ENCODE results near the gene PVRIG. TPM values are rescaled to one million over a fixed set of nuclear protein-coding genes. Genes with fewer than 3 reads are reported as not detected.
A peak's percentile ranks its signal among the peaks of the same experiment; 100 is the strongest.
"Not testable (repeated sequence)": the region's sequence is repeated elsewhere in the genome, so short reads cannot be mapped to it uniquely, and the experiment has no call there.

Gene PVRIG
- total and polyA plus RNA-seq, 2 donors, result 30.7 to 52.3 TPM

DNA sequence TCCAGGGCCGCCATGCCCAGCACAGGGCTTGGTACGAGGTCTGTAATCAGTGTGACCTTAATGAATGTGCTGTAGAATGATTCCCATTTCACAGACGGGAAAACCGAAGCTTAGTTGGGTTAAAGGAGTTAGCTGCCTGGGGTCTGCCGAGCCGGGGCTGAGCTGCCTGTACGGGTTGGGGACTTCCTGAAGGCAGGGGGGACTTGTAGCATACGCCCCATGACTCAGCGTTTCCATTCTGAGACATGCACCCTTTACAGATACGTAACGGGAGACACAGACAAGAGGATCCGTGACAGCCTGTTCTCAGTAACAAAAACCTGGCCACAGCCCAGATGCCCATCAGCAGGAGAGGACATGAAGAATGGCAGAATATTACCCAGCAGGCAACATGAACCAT, 23.6 kb downstream of the PVRIG start:
- DNase-seq (ENCODE audit: low read depth in 6 of 9, low spot score in 9 of 9), result peak in 4 of 9 donors; percentile 35 to 65 (median 50)
- H3K4me1 ChIP-seq (ENCODE audit: control insufficient read depth in 2 of 2, insufficient read depth in 2 of 2, low read length in 2 of 2), result peaks cover 2 to 21% of the 10 kb centered on the region in 2 donors
- not testable (repeated sequence) for H3K9me3 ChIP-seq (ENCODE audit: control insufficient read depth in 2 of 2, insufficient read depth in 1 of 2, low read length in 1 of 2); H3K4me3 ChIP-seq (ENCODE audit: low read length in 2 of 2); H3K36me3 ChIP-seq (ENCODE audit: control insufficient read depth in 2 of 2, insufficient read depth in 2 of 2, low read length in 1 of 2); H3K27ac ChIP-seq (ENCODE audit: low read depth in 1 of 2, low read length in 1 of 2); H3K27me3 ChIP-seq (ENCODE audit: control insufficient read depth in 2 of 2, insufficient read depth in 1 of 2, low read length in 1 of 2)
- WGBS, result 45% methylated on average over 11 of the region's 12 CpGs

DNA sequence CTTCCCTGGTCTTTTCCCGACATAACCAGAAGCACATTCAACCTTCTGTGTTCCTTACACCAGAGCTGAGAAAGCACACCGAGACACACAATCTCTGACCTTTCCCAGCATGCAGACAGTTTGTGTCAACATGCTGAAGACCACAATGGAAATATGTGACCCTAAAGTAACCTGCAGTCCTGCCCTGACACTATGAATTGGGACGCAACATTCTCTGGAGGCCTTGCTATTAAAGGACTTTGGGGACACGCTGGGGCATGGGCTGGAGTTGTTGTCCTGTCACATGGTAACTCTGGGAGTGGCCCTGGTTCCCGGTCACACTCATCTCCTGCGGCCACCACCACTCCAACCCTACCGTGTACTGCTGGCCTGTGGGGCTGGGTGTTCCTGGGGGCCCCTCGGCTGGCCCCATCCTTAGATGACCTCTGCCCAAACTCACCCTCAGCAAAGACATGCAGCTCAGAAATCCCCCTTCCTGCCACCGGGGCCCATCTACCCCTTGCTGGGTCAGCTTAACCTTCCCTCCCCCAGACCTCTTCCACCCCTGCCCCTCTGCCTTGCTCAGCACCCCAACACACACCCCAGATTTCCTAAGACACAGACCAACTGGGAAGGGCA, 25.3 kb downstream of the PVRIG start:
- WGBS, result 95% methylated on average over 9 of the region's 9 CpGs
- not testable (repeated sequence) for DNase-seq (ENCODE audit: low read depth in 6 of 9, low spot score in 9 of 9); H3K27ac ChIP-seq (ENCODE audit: low read depth in 1 of 2, low read length in 1 of 2); H3K4me3 ChIP-seq (ENCODE audit: low read length in 2 of 2); H3K9me3 ChIP-seq (ENCODE audit: control insufficient read depth in 2 of 2, insufficient read depth in 1 of 2, low read length in 1 of 2); H3K27me3 ChIP-seq (ENCODE audit: control insufficient read depth in 2 of 2, insufficient read depth in 1 of 2, low read length in 1 of 2); H3K36me3 ChIP-seq (ENCODE audit: control insufficient read depth in 2 of 2, insufficient read depth in 2 of 2, low read length in 1 of 2)
- H3K4me1 ChIP-seq (ENCODE audit: control insufficient read depth in 2 of 2, insufficient read depth in 2 of 2, low read length in 2 of 2), result peaks cover under 1 to 16% of the 10 kb centered on the region in 2 donors

DNA sequence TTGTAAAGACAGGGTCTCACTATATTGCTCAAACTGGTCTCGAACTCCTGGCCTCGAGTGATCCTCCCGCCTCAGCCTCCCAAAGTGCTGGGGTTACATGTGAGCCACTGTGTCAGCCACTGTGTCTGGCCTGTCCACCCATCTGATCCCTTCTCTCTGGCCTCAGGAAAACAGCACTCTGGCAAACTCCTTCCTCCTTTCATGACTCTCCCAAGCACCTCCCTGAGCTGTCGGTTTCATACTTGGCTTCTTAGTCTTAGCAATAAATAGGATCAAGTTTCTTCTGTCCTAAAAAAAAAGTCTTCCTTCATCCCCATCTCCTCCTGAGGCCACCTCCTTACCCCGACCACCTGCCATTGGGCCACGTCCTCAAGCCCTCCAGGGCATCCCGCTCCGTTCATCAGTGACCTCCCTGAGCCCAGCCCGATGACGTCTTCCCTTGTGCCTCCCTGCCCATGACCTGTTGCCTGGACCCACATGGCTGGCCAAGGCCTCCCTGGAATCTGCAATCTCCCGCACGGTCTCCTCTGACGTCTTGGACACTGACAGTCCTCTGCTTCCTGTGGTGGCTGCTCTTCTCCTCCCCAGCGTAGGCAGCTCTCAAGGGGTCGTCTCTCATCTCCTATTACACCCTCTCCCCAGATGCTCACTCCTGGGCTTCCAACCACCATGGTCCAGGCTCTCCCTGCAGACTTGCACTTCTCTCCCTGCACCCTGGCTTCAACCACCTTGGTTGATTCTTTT, 26.5 kb downstream of the PVRIG start:
- H3K4me3 ChIP-seq (ENCODE audit: low read length in 2 of 2); H3K27ac ChIP-seq (ENCODE audit: low read depth in 1 of 2, low read length in 1 of 2); H3K27me3 ChIP-seq (ENCODE audit: control insufficient read depth in 2 of 2, insufficient read depth in 1 of 2, low read length in 1 of 2); H3K9me3 ChIP-seq (ENCODE audit: control insufficient read depth in 2 of 2, insufficient read depth in 1 of 2, low read length in 1 of 2); DNase-seq (ENCODE audit: low read depth in 6 of 9, low spot score in 9 of 9); H3K36me3 ChIP-seq (ENCODE audit: control insufficient read depth in 2 of 2, insufficient read depth in 2 of 2, low read length in 1 of 2): not testable (repeated sequence)
- WGBS, result 97% methylated on average over 15 of the region's 15 CpGs
- H3K4me1 ChIP-seq (ENCODE audit: control insufficient read depth in 2 of 2, insufficient read depth in 2 of 2, low read length in 2 of 2), result peaks cover 0 to 11% of the 10 kb centered on the region in 2 donors

DNA sequence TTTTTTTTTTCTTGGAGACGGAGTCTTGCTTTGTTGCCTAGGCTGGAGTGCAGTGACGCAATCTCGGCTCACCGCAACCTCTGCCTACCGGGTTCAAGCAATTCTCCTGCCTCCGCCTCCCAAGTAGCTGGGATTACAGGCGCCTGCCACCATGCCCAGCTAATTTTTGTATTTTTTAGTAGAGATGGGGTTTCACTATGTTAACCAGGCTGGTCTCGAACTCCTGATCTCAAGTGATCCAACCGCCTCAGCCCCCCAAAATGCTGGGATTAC, 27.1 kb downstream of the PVRIG start:
- not testable (repeated sequence) for H3K36me3 ChIP-seq (ENCODE audit: control insufficient read depth in 2 of 2, insufficient read depth in 2 of 2, low read length in 1 of 2); DNase-seq (ENCODE audit: low read depth in 6 of 9, low spot score in 9 of 9); H3K9me3 ChIP-seq (ENCODE audit: control insufficient read depth in 2 of 2, insufficient read depth in 1 of 2, low read length in 1 of 2); H3K27me3 ChIP-seq (ENCODE audit: control insufficient read depth in 2 of 2, insufficient read depth in 1 of 2, low read length in 1 of 2); H3K27ac ChIP-seq (ENCODE audit: low read depth in 1 of 2, low read length in 1 of 2); H3K4me3 ChIP-seq (ENCODE audit: low read length in 2 of 2)
- over 99% methylated on average over 9 of the region's 9 CpGs for WGBS
- H3K4me1 ChIP-seq (ENCODE audit: control insufficient read depth in 2 of 2, insufficient read depth in 2 of 2, low read length in 2 of 2), result peaks cover 0 to 11% of the 10 kb centered on the region in 2 donors

DNA sequence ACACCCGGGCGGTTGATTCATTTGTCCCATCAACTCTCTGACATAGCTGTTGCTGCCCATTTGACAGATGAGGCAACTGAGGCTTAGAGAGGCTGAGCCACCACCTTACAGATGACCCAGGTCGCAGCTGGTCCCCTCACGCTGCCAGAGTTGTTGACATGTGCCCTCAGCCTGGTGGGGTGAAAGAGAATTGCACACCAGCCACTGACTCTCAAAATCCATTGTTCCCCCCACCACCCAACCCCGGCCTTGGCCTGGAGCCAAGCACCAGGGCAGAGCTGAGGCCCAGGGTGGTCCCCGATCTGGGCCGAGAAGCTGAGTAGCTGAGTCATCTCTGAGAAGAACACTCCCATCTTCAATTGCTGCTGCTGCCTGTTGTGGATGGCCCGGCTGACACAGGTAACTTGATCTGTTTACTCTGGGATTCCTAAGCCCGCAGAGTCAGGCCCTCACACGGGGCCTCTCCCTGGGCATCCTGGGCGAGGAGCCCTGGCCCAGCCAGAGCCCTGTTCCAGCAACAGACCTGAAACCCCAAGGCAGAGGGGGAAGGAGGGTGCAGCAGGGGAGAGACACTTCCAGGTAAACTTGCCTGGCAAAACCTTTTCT, 27.5 kb downstream of the PVRIG start:
- Histone ChIP-seq H3K27ac (ENCODE audit: low read depth in 1 of 2, low read length in 1 of 2) (no peak overlapping the region), H3K36me3 (ENCODE audit: control insufficient read depth in 2 of 2, insufficient read depth in 2 of 2, low read length in 1 of 2) (no peaks in the 10 kb centered on the region), H3K4me1 (ENCODE audit: control insufficient read depth in 2 of 2, insufficient read depth in 2 of 2, low read length in 2 of 2) (peaks cover 0 to 11% of the 10 kb centered on the region in 2 donors), H3K9me3 (ENCODE audit: control insufficient read depth in 2 of 2, insufficient read depth in 1 of 2, low read length in 1 of 2) (no peaks in the 10 kb centered on the region), H3K4me3 (ENCODE audit: low read length in 2 of 2) (no peak overlapping the region), H3K27me3 (ENCODE audit: control insufficient read depth in 2 of 2, insufficient read depth in 1 of 2, low read length in 1 of 2) (no peaks in the 10 kb centered on the region)
- 63% methylated on average over 11 of the region's 11 CpGs for WGBS
- DNase-seq (ENCODE audit: low read depth in 6 of 9, low spot score in 9 of 9), result no peak

GRCh38 chr7:100248483-100248882, 28.7 kb downstream of the PVRIG start:
- no peaks in the 10 kb centered on the region for H3K36me3 ChIP-seq (ENCODE audit: control insufficient read depth in 2 of 2, insufficient read depth in 2 of 2, low read length in 1 of 2)
- no peaks in the 10 kb centered on the region for H3K27me3 ChIP-seq (ENCODE audit: control insufficient read depth in 2 of 2, insufficient read depth in 1 of 2, low read length in 1 of 2)
- H3K9me3 ChIP-seq (ENCODE audit: control insufficient read depth in 2 of 2, insufficient read depth in 1 of 2, low read length in 1 of 2), result no peaks in the 10 kb centered on the region
- H3K27ac ChIP-seq (ENCODE audit: low read depth in 1 of 2, low read length in 1 of 2), result no peak overlapping the region
- peaks cover 0 to 8% of the 10 kb centered on the region in 2 donors for H3K4me1 ChIP-seq (ENCODE audit: control insufficient read depth in 2 of 2, insufficient read depth in 2 of 2, low read length in 2 of 2)
- no peak overlapping the region for H3K4me3 ChIP-seq (ENCODE audit: low read length in 2 of 2)
- DNase-seq (ENCODE audit: low read depth in 6 of 9, low spot score in 9 of 9), result no peak
- 93% methylated on average over 10 of the region's 10 CpGs for WGBS

- Histone ChIP-seq H3K27me3 (ENCODE audit: control insufficient read depth in 2 of 2, insufficient read depth in 1 of 2, low read length in 1 of 2) (no peaks in the 10 kb centered on the region), H3K36me3 (ENCODE audit: control insufficient read depth in 2 of 2, insufficient read depth in 2 of 2, low read length in 1 of 2) (no peaks in the 10 kb centered on the region), H3K9me3 (ENCODE audit: control insufficient read depth in 2 of 2, insufficient read depth in 1 of 2, low read length in 1 of 2) (no peaks in the 10 kb centered on the region), H3K4me1 (ENCODE audit: control insufficient read depth in 2 of 2, insufficient read depth in 2 of 2, low read length in 2 of 2) (no peaks in the 10 kb centered on the region), H3K4me3 (ENCODE audit: low read length in 2 of 2) (no peak overlapping the region), H3K27ac (ENCODE audit: low read depth in 1 of 2, low read length in 1 of 2) (no peak overlapping the region)
- 97% methylated on average over 7 of the region's 7 CpGs for whole genome bisulfite sequencing
- DNase-seq (ENCODE audit: low read depth in 6 of 9, low spot score in 9 of 9), result no peak
Observed at GRCh38 chr7:100257017-100257416, 37.3 kb downstream of the PVRIG start.

DNA sequence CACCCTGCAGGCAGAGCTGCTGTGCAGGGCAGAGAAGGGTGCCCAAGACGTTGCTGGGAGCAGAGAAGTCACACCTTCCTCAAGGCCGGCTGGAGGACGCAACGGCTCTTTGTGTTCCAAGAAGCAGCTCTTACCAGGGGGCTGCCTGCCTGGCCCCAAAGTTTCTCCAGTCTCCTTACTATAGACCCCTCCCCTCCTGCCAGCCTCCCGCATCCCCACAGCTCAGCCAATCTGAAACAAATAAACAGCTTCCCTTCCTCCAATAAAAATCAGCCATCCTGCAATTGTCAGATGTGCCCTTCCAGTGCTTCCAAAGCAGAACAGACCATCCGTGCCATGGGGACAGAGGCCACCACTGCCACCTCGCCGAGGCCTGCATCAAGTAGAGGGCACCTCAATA, 40.2 kb downstream of the PVRIG start:
- H3K4me3 ChIP-seq (ENCODE audit: low read length in 2 of 2), result not testable (repeated sequence)
- 95% methylated on average over 8 of the region's 8 CpGs for WGBS

DNA sequence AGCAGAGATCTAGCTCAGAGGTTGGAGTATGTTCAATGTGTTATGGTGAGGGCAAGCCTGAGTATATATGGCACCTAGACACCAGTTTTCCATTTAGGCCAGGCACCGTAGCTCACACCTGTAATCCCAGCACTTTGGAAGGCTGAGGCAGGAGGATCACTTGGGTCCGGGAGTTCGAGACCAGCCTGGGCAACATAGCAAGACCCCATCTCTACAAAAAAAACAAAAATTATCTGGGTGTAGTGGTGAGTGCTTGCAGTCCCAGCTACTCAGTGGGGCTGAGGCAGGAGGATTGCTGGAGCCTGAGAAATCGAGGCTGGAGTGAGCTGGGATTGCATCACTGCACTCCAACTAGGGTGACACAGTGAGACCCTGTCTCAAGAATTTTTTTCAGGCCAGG, 43.1 kb downstream of the PVRIG start:
- WGBS, result 98% methylated on average over 4 of the region's 4 CpGs

More for the DNA sequence above, 40.2 kb downstream of the PVRIG start:
- not testable (repeated sequence) for H3K36me3 ChIP-seq (ENCODE audit: control insufficient read depth in 2 of 2, insufficient read depth in 2 of 2, low read length in 1 of 2); H3K27me3 ChIP-seq (ENCODE audit: control insufficient read depth in 2 of 2, insufficient read depth in 1 of 2, low read length in 1 of 2); H3K4me1 ChIP-seq (ENCODE audit: control insufficient read depth in 2 of 2, insufficient read depth in 2 of 2, low read length in 2 of 2); H3K9me3 ChIP-seq (ENCODE audit: control insufficient read depth in 2 of 2, insufficient read depth in 1 of 2, low read length in 1 of 2); H3K27ac ChIP-seq (ENCODE audit: low read depth in 1 of 2, low read length in 1 of 2); DNase-seq (ENCODE audit: low read depth in 6 of 9, low spot score in 9 of 9)

More for the DNA sequence above, 43.1 kb downstream of the PVRIG start:
- not testable (repeated sequence) for H3K4me3 ChIP-seq (ENCODE audit: low read length in 2 of 2); H3K27ac ChIP-seq (ENCODE audit: low read depth in 1 of 2, low read length in 1 of 2); H3K36me3 ChIP-seq (ENCODE audit: control insufficient read depth in 2 of 2, insufficient read depth in 2 of 2, low read length in 1 of 2); H3K9me3 ChIP-seq (ENCODE audit: control insufficient read depth in 2 of 2, insufficient read depth in 1 of 2, low read length in 1 of 2); H3K27me3 ChIP-seq (ENCODE audit: control insufficient read depth in 2 of 2, insufficient read depth in 1 of 2, low read length in 1 of 2); H3K4me1 ChIP-seq (ENCODE audit: control insufficient read depth in 2 of 2, insufficient read depth in 2 of 2, low read length in 2 of 2); DNase-seq (ENCODE audit: low read depth in 6 of 9, low spot score in 9 of 9)

Measured in thymus (tissue), 11 donors.